MCF 10A (cell line): ENCODE results near the gene SIGLEC1. TPM values are rescaled to one million over a fixed set of nuclear protein-coding genes. Genes with fewer than 3 reads are reported as not detected.

Experiments
- BruUV-seq: library from RNA; stranded (reverse); fragments of 400-500 nt; replicated peaks from 2 replicates; lab custom pipeline; 2021; lab: Mats Ljungman, UMichigan
- CTCF ChIA-PET: fragments of 300-600 bp; sonication (Branson Sonifier 250); formaldehyde crosslinking; extraction: SDS; loops from one replicate; lab custom pipeline; 2021; ENCODE audit warnings: antibody characterized with exemption, inconsistent platforms; lab: Yijun Ruan, JAX
- POLR2A ChIA-PET: fragments of 300-600, 350-650 bp; sonication (Branson Sonifier 250); formaldehyde crosslinking; extraction: SDS; loops from one replicate; lab custom pipeline; 2020; ENCODE audit warnings: antibody characterized with exemption, inconsistent platforms; lab: Yijun Ruan, JAX
- DNase-seq: peaks from one replicate; pipeline ENCODE4 v3.0.0-alpha.2; 2018; ENCODE audit not compliant: unreplicated experiment
- H3K27ac Mint-ChIP-seq: one replicate; pipeline ENCODE4 v1.8.0; 2022; ENCODE audit warnings: mild to moderate bottlenecking, low read depth, mixed read lengths; ENCODE audit not compliant: unreplicated experiment
- H3K27me3 Mint-ChIP-seq: one replicate; pipeline ENCODE4 v1.8.0; 2022; ENCODE audit warnings: mixed read lengths; ENCODE audit not compliant: insufficient read depth, unreplicated experiment
- H3K36me3 Mint-ChIP-seq: one replicate; pipeline ENCODE4 v1.8.0; 2022; ENCODE audit warnings: mild to moderate bottlenecking, moderate library complexity, mixed read lengths; ENCODE audit not compliant: insufficient read depth, unreplicated experiment
- H3K4me1 Mint-ChIP-seq: one replicate; pipeline ENCODE4 v1.8.0; 2022; ENCODE audit warnings: mixed read lengths; ENCODE audit not compliant: insufficient read depth, unreplicated experiment
- H3K4me3 Mint-ChIP-seq: one replicate; pipeline ENCODE4 v1.8.0; 2022; ENCODE audit warnings: mild to moderate bottlenecking, moderate library complexity, mixed read lengths; ENCODE audit not compliant: unreplicated experiment
- H3K9me3 Mint-ChIP-seq: one replicate; pipeline ENCODE4 v1.8.0; 2022; ENCODE audit warnings: mixed read lengths; ENCODE audit not compliant: unreplicated experiment
- intact Hi-C: fragments of 100-400 bp; cut with micrococcal nuclease; formaldehyde crosslinking; loops from 2 replicates; pipeline ENCODE4 v1.14.1; 2022
- total RNA-seq: library from RNA; stranded (reverse); gene quantifications from 2 replicates; pipeline ENCODE4 v1.2.3, GENCODE V29; 2022
- TF ChIP-seq, protein P1 (sequence below): fragments of 200-600 bp; IDR thresholded peaks from one replicate; pipeline ENCODE4 v1.8.0; 2022; ENCODE audit warnings: antibody characterized with exemption, mild to moderate bottlenecking; ENCODE audit not compliant: unreplicated experiment

The SIGLEC1 gene
- total RNA-seq, 1 experiment from 2014 or later, result not detected

DNA sequence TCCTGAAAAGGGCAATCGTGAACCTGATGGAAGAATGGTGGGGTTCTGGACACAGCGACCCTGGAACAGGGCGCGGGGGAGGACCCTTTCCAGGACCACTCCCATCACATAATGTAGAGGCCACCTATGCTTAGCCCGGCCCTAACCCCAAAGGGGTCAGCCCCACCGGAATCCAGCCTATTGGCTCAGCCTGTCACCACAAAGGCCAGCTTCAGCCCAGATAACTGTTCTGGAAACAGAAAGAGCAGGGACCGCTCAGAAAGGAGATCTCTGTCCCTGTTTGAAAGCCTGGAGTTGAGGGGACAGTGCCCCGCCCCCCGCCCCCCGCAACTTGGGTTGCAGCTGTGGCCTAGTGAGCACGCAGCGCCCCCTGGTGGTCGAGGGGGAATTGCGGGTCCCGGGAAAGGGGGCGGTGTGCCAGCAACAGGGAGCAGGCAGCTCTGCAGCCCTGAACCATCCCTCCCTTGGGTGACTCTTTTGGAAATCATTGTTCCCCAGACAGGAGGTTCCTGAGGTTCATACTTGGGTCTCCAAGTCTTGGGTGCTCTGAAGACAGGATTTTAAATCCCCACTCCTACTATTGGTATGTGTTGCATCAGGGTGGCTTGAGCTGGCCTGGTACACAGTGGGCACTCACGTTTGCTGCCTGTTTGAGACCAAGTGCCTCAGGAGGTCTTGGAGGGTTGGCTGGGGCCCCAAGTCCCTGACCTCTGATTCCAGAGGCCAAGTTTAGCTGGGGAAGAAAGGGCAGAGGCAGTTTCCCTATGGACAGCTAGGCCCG lies 1.5 kb downstream of the SIGLEC1 start:
- ChIA-PET POLR2A (interaction anchor here (0.7 to 2.6 kb wide), 6 partner anchors 14 to 423 kb away, joined by 3 to 11 read pairs (median 3); partner anchors contain the start of gene ADISSP), CTCF (interaction anchor here (0.5 to 6.3 kb wide), 53 partner anchors 9 to 1981 kb away, joined by 3 to 154 read pairs (median 4); partner anchors contain the start of genes AP5S1 and HSPA12B)
- H3K27me3 Mint-ChIP-seq, result no peaks in the 10 kb centered on the region
- H3K27ac Mint-ChIP-seq, result no peak overlapping the region
- peaks cover 6% of the 10 kb centered on the region for H3K36me3 Mint-ChIP-seq
- BruUV-seq, result no TSS peak
- H3K9me3 Mint-ChIP-seq, result no peaks in the 10 kb centered on the region
- DNase-seq, result peak; percentile 60
- no peak overlapping the region for H3K4me3 Mint-ChIP-seq
- no peaks in the 10 kb centered on the region for H3K4me1 Mint-ChIP-seq
- intact Hi-C loops, result loop anchor here (1.0 to 2.0 kb wide), 2 partner anchors 35 to 148 kb away; no protein-coding TSS in a partner anchor
- TF ChIP-seq, protein P1, sequence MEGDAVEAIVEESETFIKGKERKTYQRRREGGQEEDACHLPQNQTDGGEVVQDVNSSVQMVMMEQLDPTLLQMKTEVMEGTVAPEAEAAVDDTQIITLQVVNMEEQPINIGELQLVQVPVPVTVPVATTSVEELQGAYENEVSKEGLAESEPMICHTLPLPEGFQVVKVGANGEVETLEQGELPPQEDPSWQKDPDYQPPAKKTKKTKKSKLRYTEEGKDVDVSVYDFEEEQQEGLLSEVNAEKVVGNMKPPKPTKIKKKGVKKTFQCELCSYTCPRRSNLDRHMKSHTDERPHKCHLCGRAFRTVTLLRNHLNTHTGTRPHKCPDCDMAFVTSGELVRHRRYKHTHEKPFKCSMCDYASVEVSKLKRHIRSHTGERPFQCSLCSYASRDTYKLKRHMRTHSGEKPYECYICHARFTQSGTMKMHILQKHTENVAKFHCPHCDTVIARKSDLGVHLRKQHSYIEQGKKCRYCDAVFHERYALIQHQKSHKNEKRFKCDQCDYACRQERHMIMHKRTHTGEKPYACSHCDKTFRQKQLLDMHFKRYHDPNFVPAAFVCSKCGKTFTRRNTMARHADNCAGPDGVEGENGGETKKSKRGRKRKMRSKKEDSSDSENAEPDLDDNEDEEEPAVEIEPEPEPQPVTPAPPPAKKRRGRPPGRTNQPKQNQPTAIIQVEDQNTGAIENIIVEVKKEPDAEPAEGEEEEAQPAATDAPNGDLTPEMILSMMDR, result peak; percentile 92

DNA sequence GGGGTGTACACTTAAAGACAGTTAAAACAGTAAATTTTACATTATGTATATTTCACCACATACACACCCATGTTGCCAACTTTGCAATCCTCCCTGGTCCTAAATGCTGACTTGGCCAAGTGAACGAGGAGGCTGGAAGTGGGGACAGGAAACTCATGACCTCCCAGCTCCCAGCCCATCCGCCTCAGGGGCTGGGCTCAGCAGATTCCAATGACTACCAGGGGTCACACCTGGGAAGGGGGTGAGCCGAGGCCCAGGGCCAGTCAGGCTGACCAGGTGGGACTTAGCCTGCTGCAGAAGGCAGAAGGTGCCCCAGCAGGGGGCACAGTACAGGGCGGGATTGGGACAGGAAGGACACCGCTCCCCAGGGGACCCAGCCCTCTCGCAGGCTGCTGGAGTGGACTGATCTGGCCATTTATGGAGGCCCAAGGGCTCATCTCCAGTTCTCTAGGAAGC lies 2.4 kb downstream of the SIGLEC1 start:
- POLR2A ChIA-PET, result interaction anchor here (0.7 to 2.6 kb wide), 4 partner anchors 13 to 59 kb away, joined by 3 to 11 read pairs (median 4); partner anchors contain the start of gene ADISSP
- CTCF ChIA-PET, result interaction anchor here (0.5 to 6.3 kb wide), 30 partner anchors 8 to 195 kb away, joined by 3 to 154 read pairs (median 5); partner anchors contain the start of gene HSPA12B

DNA sequence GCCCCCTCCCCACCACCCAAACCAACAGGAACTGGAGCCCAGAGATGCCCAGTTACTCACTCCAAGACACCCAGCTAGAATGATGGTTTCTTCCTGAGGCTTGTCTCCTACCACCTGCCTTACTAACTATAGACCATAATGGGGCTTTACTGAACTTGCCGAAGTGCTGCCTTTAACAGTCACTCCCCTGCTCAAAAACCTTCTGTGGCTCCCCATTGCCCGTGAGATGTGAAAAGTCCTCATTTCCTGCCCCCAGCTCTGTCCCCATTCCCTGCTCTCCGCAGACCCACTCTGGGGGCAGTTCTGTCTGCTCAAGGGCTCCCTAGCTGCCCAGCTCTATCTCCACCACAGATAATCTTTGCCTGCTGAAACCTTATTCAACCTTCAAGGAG lies 4.9 kb downstream of the SIGLEC1 start:
- intact Hi-C loops, result no loop called here
- POLR2A ChIA-PET, result interaction anchor here (1.1 to 1.7 kb wide), 3 partner anchors 22 to 41 kb away, joined by 3 to 5 read pairs (median 3); no protein-coding TSS in a partner anchor
- Mint-ChIP-seq H3K27ac (no peak overlapping the region), H3K9me3 (no peaks in the 10 kb centered on the region), H3K4me1 (no peaks in the 10 kb centered on the region), H3K4me3 (no peak overlapping the region), H3K36me3 (peaks cover 6% of the 10 kb centered on the region), H3K27me3 (no peaks in the 10 kb centered on the region)
- CTCF ChIA-PET, result interaction anchor here (0.6 to 6.3 kb wide), 7 partner anchors 10 to 195 kb away, joined by 3 to 154 read pairs (median 4); no protein-coding TSS in a partner anchor
- no peak for DNase-seq
- TF ChIP-seq, protein P1, result no peak
- no TSS peak for BruUV-seq

More for the DNA sequence above, 2.4 kb downstream of the SIGLEC1 start:
- H3K27ac Mint-ChIP-seq, result no peak overlapping the region
- TF ChIP-seq, protein P1, result no peak
- H3K27me3 Mint-ChIP-seq, result no peaks in the 10 kb centered on the region
- H3K9me3 Mint-ChIP-seq, result no peaks in the 10 kb centered on the region
- peaks cover 6% of the 10 kb centered on the region for H3K36me3 Mint-ChIP-seq
- no peak overlapping the region for H3K4me3 Mint-ChIP-seq
- no peaks in the 10 kb centered on the region for H3K4me1 Mint-ChIP-seq
- no peak for DNase-seq
- BruUV-seq, result no TSS peak
- intact Hi-C loops, result loop anchor here (2.0 kb wide), 1 partner anchor 147 kb away; no protein-coding TSS in a partner anchor
